Dedifferentiated amniotic fluid mesenchymal stem cell (primary cell): ENCODE results near the gene SOX18.

Experiments used
- DNase-seq: peaks from one replicate; pipeline ENCODE4 v3.0.0-alpha.2; 2016; ENCODE audit errors: extremely low spot score

The SOX18 gene

DNA sequence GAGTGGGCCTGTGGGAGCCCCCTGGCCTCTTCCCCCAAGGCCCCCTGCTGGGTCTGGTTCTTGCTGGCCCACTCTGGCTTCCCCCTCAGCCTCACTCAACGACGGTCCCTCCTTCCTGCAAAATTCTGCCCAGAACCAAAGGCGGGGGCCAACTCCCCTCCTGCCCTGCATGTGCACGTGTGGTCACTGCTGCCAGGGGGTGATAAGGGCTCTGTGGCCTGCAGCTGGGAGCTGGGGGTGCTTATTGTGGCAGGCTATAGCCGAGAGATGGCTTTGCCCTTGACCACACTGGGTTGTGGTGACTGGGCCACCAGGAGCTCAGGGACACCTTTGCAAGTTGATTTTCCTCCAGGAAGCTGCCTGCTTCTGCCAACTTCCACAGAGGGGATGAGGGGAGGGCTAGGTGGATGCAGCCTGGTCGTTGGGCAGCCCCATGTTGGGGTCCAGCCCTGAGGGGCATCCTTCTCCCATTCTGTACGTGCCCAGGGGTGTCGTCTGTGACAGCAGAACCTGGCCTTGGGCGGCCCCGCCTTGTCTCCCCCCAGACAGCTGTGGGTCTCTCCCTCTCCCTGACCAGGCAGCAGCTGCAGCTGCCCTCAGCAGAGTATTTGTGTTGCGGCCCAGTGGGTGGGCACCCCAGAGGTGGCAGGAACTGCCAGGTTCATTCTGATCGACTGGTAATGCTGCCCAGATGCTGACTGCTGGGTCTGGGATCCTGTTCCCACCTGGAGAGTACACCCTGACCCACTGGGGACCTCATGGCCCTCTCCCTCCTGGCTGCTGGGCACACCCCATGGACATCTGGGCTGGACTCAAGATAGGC, 19.2 kb upstream of the SOX18 start:
- DNase-seq: no peak

- DNase-seq: no peak
Measured at GRCh38 chr20:64067733-64068307, 18.4 kb upstream of the SOX18 start.

GRCh38 chr20:64067005-64067632, 17.7 kb upstream of the SOX18 start:
- no peak for DNase-seq

DNA sequence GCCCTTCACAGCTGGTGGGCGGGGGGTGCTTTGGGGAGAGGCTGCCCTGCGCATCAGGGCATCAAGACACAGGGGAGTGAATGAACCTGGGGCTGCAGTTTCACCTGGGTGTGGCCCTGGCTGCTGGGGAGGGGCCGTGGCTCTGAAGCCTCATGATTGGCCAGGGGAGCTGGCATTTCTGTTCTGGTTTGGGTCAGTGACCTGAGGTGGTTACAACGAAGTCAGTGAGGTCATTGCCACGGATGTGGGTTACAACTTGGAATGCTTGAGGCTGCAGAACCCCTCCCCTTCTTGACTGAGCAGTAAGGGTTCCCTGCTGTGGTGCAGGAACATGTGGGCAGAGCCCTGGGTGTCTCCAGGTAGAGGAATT, 16.5 kb upstream of the SOX18 start:
- DNase-seq: no peak

GRCh38 chr20:64065062-64065973, 15.9 kb upstream of the SOX18 start:
- DNase-seq: no peak

- DNase-seq: no peak
Measured at GRCh38 chr20:64064145-64064698, 14.8 kb upstream of the SOX18 start.

DNA sequence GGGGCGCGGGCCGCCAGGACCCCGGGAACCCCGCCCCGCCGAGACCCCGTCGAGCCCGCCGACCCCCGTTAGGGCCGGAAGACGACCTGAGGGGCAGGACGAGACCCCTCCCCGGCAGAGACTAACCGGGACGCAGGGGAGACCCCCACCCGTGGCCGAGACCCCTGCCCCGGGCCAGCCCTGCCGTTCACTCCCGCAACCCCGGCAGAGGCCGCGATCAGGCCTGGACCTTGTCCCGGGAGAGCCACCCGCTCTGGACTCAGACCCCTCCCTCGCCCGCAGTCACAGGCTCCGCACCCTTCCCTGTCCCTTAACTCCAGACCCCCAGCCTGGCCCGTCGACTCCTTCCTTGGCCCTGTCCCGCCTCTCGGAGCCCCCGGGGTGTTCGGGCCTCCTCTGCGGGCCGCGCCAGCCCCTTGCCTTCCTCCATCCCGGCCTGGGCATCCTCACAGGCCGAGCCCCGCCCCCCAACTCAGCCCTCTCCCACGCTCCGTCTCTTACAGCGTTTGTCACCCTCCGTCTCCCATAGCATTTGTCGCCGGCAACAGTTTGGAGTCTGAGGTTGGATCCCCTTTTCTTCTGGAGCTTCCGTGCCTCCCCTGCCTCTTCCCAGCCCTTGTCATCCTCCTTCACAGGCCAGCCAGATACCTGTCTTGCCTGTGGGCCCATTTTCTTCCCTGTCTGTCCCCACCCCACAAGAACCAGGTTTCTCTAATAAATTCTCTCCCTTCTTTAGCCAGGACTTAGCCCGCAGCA, 14.1 kb upstream of the SOX18 start:
- DNase-seq: no peak

DNA sequence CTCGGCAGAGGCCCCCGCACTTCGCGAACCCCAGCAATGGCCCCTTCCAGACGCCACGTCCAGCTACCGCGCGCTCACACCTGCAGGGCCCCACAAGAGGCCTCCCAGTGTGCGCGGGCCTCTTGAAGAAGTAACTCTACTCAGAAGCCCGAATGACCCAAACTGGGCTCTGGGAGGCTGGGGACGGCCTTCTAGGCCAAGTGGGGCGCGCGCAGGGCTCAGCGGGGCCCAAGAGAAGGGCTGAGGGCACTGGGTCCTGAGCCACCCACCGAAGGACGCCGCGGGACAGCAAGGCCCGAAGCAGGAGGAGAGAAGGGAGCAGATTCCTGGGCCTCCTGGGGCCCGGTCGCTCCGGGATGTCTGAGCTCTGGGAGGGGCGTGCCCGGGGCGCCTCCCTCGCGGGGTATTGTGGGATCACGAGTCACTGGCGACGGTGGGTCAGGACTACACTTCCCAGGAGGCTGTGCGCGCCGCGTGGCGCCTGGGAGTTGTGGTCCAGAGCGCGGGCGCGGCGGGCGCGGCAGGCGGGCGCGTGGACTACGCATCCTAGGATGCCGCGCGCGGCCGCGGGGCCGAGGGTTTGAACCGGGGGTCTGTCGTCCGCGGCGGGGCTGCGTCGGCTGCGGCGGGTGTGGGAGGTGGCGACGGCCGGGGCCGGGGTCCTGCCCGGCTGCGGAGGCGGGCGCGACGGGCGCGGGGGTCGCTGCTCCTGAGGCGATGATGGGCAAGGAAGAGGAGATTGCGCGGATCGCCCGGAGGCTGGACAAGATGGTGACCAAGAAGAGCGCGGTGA, 13.4 kb upstream of the SOX18 start, which contains the start of gene TCEA2:
Gene TCEA2, plus strand, starts transcription at position 603 of the 793 bp plus-strand sequence. Its CDS starts 115 bp downstream, at position 718.
- DNase-seq: peak; percentile 96

DNA sequence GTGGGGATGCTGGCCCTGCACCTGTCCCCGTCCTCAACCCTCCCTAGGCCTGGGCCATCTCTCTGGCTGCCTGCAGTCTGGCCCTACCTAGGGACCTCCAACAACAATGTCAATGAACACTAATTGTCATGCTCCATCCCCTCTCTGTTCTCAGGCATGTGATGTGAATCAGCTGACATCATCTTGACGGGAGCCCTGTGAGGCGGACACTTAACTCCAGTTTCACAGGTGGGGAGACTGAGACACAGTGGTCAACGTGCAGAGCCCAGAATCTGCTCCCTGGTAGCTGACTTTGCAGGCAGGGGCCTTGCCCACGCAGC, 12.8 kb upstream of the SOX18 start:
- no peak for DNase-seq

GRCh38 chr20:64058536-64058935, 9.1 kb upstream of the SOX18 start:
- DNase-seq: no peak

DNA sequence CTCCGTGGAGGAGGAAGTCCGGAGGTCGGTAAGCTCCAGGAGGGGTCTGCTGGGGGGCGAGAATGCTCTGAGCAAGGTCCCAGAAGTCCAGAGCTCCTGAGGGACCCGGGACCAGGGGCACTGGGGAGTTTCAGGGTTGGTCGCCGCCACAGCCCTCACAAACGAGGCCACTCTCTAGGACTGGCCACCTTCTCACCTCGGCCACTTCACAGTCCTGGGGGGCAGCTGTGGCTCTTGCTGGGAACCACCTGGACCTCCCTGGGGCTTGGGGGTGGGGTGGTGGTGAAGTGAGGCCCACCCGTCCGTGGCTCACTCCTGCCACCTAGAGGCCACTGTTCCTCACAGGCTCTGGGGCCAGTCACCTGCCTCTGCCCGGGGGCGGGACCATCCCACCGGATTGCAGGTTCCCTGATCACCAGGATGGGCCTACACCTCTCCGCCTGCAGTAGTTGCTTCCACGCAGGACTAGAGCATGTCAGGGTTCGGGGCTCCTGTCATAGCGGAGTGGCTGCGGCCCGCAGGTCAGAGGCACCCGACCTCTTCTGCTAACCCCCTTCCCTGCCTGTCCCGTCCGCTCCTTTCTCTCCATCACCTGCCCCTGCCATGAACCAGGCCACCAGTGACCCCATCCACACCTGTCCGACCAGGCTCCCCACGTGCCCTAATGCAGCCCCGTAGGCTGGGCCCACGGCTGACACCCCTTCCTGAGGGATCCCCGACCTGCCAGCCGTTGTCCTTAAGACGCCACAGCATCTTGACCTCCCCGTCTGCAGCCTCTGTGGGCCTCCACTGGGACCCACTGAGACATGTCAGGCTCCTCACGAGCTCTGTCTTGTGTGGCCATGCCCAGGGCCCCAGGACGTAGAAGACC, 8.4 kb upstream of the SOX18 start:
- DNase-seq: no peak

- DNase-seq: no peak
Measured at GRCh38 chr20:64056889-64057627, 7.6 kb upstream of the SOX18 start.

DNA sequence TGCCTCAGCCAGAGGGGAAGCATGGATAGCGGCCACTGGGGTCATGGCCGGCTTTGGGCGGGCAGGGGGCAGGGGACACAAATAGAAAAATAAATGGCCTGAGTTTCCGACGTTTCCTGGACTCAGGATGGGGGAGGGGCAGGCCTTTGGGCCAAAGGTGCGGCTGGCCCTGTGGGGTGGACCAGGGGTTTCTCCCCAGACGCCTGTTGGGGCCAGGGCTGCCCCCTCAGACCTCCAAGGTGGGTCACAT, 7.1 kb upstream of the SOX18 start:
- DNase-seq: no peak

DNA sequence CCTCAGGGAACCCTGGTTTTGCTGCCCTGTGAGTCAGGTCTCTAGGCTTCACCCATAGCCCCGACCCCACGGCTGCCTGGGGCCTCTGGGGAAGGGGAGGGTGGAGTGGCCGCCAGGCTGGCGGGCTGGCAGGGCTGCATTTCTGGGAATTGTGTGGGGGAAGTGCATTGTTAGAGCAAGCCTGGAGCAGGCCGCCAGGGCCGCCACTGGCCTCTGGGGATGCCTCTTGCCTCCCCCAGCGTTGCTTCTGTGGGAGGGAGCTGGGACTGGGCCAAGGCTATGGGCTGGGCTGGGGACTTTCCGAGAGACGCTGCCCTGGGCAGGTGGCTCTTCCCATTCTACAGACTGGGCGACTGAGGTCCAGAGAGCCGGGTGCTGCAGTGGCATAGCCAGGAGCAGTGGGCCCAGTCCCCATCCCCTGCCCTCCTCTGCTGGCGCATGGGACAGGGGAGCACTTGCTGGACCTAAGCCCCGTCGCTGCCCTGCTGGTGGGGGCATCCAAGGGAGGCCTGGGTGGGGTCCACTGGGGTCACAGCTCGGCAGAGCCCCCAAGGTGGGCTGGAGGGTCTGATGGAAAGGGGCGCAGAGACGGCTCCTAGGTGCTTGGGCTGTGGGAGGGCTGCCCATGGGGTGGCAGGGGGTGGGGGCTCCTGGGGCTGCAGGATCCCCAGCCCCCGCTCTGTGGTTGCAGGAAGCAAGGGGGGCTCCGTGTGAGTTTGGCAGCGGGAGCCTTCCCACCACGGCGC, 6.6 kb upstream of the SOX18 start:
- DNase-seq: no peak

DNA sequence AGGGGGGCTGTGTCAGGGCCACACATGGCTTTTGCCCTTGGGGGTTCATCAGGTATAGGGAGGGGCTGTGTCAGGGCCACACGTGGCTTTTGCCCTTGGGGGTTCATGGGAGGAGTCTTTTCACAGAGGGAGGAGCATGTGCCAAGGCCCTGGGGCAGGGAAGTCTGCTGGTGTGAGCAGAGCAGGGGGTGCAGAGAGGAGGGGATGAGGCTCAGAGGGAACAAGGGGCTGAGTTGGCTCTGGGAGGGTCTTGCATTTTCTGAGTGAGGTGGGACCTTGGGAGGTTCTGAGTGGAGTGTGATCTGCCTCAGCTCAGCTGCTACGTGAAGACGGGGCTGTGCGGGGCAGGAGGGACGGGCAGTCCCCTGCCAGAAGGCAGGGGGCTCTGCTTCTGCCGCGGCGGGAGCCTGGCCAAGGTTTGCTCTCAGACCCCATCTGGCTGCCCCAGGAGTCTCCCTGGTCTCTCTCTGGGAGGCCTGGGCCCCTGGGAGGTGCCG, 6.0 kb upstream of the SOX18 start:
- DNase-seq: no peak

GRCh38 chr20:64053841-64054661, 4.6 kb upstream of the SOX18 start:
- DNase-seq: no peak
